ENCODE measurements around the gene LCOR. TPM values are rescaled to one million over a fixed set of nuclear protein-coding genes. Genes with fewer than 3 reads are reported as not detected.

Gene LCOR
- total and polyA plus RNA-seq, 2 of the 13 experiments (the other 11 are each of a cell fraction or from before 2014, with no cell fraction given), result 12.4 to 23.7 TPM

GRCh38 chr10:96832721-96833219 lies 672 bp downstream of the LCOR start (continued):
- TF ChIP-seq HMGXB3 (CRISPR knock-in tag; IDR thresholded peaks at IDR 0.05; ENCODE audit: borderline replicate concordance) (no peak), POGK (CRISPR knock-in tag; conservative IDR thresholded peaks at IDR 0.05) (no peak), TFAP4 (IDR thresholded peaks at IDR 0.05; ENCODE audit: borderline replicate concordance, low read depth) (no peak), ZBTB39 (CRISPR knock-in tag; IDR thresholded peaks at IDR 0.05) (no peak), ZNF230 (CRISPR knock-in tag; IDR thresholded peaks at IDR 0.05) (no peak), ZNF335 (CRISPR knock-in tag; IDR thresholded peaks at IDR 0.05) (no peak), SRF (IDR thresholded peaks at IDR 0.05; ENCODE audit: low read depth, low read length) (no peak), ZHX1 (CRISPR knock-in tag; IDR thresholded peaks at IDR 0.05; ENCODE audit: low read depth) (peak; percentile 47; the same call in 1 of the 2 replicates), ZNF143 (CRISPR knock-in tag; IDR thresholded peaks at IDR 0.05) (no peak), FOXO1 (CRISPR knock-in tag; IDR thresholded peaks at IDR 0.05) (no peak)
